COLO668 (cell line): Measurements from ENCODE around the gene KRTAP12-1.
A peak's percentile ranks its signal among the peaks of the same experiment; 100 is the strongest.

Source experiments
- DNase-seq: peaks from one replicate; lab custom pipeline; 2025; ENCODE audit not compliant: unreplicated experiment; lab: John Stamatoyannopoulos, UW

The KRTAP12-1 gene

GRCh38 chr21:44711327-44712202 lies 29.6 kb upstream of the KRTAP12-1 start, which contains the start of gene TSPEAR:
Gene TSPEAR, minus strand, starts transcription at chr21:44711572. Its CDS starts 58 bp downstream, at chr21:44711514.
- peak; percentile 93 for DNase-seq

- peak; percentile 94 for DNase-seq
These were observed 28.9 kb upstream of the KRTAP12-1 start for GRCh38 chr21:44710756-44711326.

DNA sequence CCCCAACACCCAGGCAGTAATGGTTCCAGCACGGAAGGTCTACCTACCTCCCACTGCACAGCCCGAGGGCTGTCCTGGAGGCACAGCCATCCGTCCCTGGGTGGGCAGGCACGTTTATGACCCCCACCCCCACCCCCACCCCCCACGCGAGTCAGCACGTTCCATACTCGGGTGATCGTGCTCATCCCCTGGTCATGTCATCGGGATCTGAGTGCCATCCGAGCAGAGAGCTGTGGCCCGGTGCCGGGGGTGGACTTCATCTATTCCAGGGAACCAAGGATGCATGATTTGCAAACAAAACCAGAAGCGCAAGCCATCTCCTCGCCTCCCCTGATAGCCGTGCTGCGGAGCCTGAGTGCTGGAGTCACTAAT lies 28.3 kb upstream of the KRTAP12-1 start:
- peak; percentile 73 for DNase-seq

- peak; percentile 80 for DNase-seq
These were observed 27.7 kb upstream of the KRTAP12-1 start for GRCh38 chr21:44709426-44710293.

GRCh38 chr21:44708866-44709425 lies 27.0 kb upstream of the KRTAP12-1 start:
- DNase-seq = no peak

GRCh38 chr21:44708213-44708865 lies 26.4 kb upstream of the KRTAP12-1 start:
- no peak for DNase-seq

GRCh38 chr21:44706706-44707581 lies 25.0 kb upstream of the KRTAP12-1 start:
- DNase-seq = no peak

GRCh38 chr21:44706026-44706705 lies 24.2 kb upstream of the KRTAP12-1 start:
- DNase-seq = no peak

DNA sequence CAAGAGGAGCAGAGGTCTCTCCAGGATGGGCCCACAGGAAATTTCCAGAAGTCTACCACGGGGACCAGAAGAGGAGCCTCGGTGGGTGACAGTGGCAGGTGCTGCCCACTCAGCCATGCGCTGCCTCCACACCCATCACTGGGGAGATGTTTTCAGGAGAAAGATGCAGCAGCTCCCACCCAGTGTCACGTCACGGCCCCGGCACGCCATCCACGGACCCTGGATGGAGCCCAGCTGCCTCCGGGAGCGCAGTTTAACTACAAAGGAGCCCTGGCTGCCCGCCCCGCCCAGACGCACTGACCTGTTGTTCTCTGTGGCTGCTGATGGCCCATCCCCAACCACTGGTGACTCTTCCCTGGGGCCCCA lies 22.7 kb upstream of the KRTAP12-1 start:
- no peak for DNase-seq

GRCh38 chr21:44703731-44704635 lies 22.0 kb upstream of the KRTAP12-1 start:
- no peak for DNase-seq

GRCh38 chr21:44702973-44703730 lies 21.2 kb upstream of the KRTAP12-1 start:
- peak; percentile 81 for DNase-seq

DNA sequence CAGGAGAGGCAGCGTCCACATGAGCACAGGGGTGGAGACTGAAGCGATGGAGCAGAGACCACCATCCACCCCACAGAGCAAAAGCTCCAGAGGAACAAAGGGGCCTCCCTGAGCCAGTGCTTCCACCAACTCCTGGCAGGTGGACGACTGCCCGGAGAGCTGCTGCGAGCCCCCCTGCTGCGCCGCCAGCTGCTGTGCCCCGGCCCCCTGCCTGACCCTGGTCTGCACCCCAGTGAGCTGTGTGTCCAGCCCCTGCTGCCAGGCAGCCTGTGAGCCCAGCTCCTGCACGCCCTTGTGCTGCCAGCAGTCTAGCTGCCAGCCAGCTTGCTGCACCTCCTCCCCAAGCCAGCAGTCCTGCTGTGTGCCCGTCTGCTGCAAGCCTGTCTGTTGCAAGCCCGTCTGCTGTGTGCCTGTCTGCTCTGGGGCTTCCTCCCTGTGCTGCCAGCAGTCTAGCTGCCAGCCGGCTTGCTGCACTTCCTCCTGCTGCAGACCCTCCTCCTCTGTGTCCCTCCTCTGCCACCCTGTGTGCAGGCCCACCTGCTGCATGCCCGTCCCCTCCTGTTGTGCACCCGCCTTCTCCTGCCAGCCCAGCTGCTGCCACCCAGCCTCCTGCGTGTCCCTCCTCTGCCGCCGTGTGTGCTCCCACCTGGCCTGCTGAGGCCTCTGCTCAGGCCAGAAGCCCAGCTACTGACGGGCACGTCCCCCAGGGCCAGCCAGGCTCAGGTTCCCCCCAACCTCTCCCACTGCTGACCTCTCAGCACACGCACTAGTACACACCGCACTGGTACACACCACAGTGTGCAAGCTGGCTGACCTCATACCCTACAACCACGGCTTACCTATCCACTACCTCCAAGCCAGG lies 20.4 kb upstream of the KRTAP12-1 start:
- DNase-seq = peak; percentile 67

DNA sequence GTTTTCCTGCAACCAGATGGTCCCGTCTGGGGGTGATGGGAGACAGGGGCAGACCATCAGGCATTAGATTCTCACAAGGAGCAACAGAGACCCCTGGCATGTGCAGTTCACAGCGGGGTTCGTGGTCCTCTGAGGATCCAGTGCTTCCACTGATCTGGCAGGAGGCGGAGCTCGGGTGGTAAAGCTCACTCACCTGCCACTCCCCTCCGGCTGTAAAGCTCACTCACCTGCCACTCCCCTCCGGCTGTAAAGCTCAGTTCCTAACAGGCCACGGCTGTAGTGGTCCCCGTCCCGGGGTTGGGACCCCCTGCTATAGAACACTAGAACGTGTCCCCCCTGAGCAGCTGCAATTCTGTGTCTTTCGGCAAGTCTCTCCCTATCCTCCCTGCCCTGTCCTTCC lies 19.6 kb upstream of the KRTAP12-1 start:
- DNase-seq = no peak

GRCh38 chr21:44701023-44701400 lies 19.0 kb upstream of the KRTAP12-1 start:
- DNase-seq = no peak

- no peak for DNase-seq
These were observed 18.4 kb upstream of the KRTAP12-1 start for GRCh38 chr21:44700101-44701022.
